Vein endothelial cell (primary cell): ENCODE measurements around the gene TMEM237. TPM values are rescaled to one million over a fixed set of nuclear protein-coding genes. Genes with fewer than 3 reads are reported as not detected.

ENCODE experiments used
- small RNA-seq: library from RNA; depleted of rRNA; stranded (forward); fragments of <200 nt; gene quantifications from one replicate; pipeline ENCODE3, GENCODE V24; 2012
- total RNA-seq: library from RNA; depleted of rRNA; stranded (reverse); fragments of >200 nt; gene quantifications from 2 replicates; pipeline ENCODE4 v1.2.3, GENCODE V29; 2012

The TMEM237 gene, protein sequence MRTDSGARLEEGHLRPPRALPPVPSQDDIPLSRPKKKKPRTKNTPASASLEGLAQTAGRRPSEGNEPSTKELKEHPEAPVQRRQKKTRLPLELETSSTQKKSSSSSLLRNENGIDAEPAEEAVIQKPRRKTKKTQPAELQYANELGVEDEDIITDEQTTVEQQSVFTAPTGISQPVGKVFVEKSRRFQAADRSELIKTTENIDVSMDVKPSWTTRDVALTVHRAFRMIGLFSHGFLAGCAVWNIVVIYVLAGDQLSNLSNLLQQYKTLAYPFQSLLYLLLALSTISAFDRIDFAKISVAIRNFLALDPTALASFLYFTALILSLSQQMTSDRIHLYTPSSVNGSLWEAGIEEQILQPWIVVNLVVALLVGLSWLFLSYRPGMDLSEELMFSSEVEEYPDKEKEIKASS
- 38.3 and 44.4 TPM in 2 replicates for total RNA-seq

GRCh38 chr2:201643216-201643890, at the start of gene TMEM237:
Gene TMEM237 (minus strand): TSS chr2:201643503. CDS start chr2:201643400, 103 bp downstream.

Small RNA genes lying within 50 kb of the gene (small RNA-seq; reads per million reads assigned to genes)
- not detected for gene RNU6-651P

Other genes with a start within 250 kb of the TMEM237 start
- 34.6 and 38.9 TPM in 2 replicates for gene TRAK2, start 192.0 kb downstream of the TMEM237 start, total RNA-seq
- gene STRADB, start 191.8 kb downstream of the TMEM237 start, total RNA-seq, result 20.3 and 22.5 TPM in 2 replicates
- 7.5 and 17.1 TPM in 2 replicates for gene MPP4, start 55.1 kb upstream of the TMEM237 start, total RNA-seq
- gene ALS2, start 137.4 kb upstream of the TMEM237 start, total RNA-seq, result 31.9 and 36.3 TPM in 2 replicates
- not detected in 2 replicates for gene CDK15, start 163.0 kb upstream of the TMEM237 start, total RNA-seq